Epithelial cell of esophagus (primary cell): ENCODE measurements around the gene EDDM3A.
"Not testable (repeated sequence)": the region's sequence is repeated elsewhere in the genome, so short reads cannot be mapped to it uniquely, and the experiment has no call there.

Source experiments
- DNase-seq: peaks from one replicate; pipeline ENCODE4 v3.0.0; 2010; ENCODE audit warnings: low read depth
- H3K4me3 ChIP-seq: 2 replicates; pipeline ENCODE4 v1.5.1; 2011; ENCODE audit warnings: mild to moderate bottlenecking, low read length, control low read depth
- CTCF ChIP-seq: IDR thresholded peaks from 2 replicates; pipeline ENCODE4 v1.5.1; 2011; ENCODE audit warnings: low read depth, mild to moderate bottlenecking, low read length, control low read depth, inconsistent platforms; ENCODE audit not compliant: insufficient read depth; ENCODE audit errors: missing control alignments

The EDDM3A gene, protein sequence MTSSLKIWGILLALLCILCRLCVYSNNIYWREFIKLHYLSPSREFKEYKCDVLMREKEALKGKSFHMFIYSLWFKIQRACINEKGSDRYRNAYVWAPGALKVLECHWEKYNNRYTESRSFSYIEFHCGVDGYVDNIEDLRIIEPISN

DNA sequence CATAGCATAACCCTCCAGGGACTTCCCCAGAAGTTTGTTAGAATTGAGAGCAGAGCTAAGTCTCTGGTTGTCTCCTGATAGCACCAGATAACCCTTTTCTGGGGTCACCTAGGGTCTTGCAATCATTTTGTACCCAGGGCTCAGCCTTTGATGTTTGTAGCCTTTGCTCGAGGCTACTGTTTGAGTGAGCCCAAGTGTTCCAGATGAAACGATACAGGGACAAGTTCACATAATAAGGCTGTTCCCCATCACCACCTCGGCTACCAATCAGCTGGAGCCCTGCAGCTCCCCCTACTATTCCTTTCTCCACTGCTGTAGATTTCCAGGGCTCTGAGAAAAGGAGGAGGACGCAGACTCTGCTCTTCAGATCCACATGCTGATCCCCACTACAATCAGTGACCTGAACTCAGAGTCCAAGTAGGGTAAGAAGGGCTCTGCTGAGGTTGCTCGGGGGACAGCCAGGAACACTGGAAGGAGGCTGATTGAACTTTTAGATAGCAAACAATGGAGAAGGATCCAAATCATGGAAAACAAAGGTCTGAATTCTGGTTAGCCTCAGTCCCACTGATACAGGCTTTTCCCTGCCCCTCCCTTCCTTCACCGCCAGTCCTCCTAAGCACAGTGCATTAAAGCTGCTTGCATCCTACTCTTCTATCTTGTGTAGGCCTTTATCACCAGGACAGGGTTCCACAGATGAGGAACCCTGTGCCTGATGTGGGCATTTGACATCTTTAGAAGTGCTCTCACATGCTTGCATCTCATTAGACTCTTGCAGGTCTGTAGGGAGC, at the start of gene EDDM3A:
TSS of gene EDDM3A (plus strand) at position 317 of the 788 bp plus-strand sequence. CDS start 1,694 bp downstream, outside the sequence.
- TF ChIP-seq CTCF = no peak
- DNase-seq = no peak
- no peak within 1 kb of the TSS for H3K4me3 ChIP-seq

DNA sequence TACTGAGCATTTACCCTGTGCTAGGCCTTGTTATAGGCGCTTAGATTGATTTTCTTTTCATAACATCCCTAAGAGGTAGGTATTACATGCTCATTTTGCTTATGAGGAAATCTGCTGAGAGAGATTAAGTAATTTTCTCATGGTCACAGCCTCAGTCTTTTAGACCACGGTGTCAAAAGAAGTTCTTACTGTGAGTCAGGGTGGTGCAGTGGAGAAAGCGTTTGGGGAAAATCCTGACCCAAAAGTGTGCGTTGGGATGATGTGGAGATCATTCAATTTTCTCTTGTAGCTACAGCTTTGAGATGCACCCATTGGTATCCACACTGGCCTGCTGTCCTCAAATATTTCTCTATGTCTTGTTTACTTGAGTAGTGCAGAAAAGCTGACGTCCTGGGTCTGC, 48.9 kb upstream of the EDDM3A start:
- TF ChIP-seq CTCF = no peak
- DNase-seq = no peak
- no peak overlapping the region for H3K4me3 ChIP-seq

- peak; percentile 90 for TF ChIP-seq CTCF
- no peak overlapping the region for H3K4me3 ChIP-seq
- DNase-seq = peak; percentile 86
Observed at GRCh38 chr14:20697273-20698017, 48.2 kb upstream of the EDDM3A start.

DNA sequence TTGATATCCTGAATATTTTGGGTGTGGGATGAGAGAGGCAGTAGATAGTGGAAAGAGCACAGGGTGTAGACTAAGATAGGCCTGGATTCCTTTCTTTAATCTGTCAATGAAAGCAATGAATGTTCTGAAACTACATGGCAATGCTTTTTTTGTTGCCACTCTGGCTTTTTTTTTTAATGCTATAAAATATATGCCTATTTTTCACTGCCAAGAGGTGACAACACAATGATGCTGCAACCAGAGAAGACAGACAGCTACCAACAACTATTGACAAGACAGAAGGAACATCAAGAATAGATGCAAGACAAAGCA, 47.7 kb upstream of the EDDM3A start:
- no peak overlapping the region for H3K4me3 ChIP-seq
- no peak for DNase-seq
- no peak for TF ChIP-seq CTCF

DNA sequence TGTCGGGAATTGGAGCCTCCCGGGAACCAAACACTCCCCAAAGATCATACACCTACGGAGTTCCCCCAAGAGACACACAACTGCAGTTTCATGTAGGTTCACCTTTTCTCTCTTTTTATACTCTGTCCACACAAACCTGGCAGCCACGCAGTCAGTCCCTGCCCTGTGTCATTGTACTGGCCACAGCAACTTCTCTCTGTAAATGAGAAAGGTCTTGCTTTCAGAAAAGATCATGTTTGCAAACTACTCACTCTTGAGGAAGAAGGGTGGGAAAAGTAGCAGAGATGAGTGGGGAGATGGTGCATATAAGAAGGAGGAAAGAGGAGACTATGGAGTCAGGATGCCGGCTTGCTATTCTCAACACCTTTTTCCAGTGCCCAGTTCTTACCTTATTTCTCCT, 46.8 kb upstream of the EDDM3A start:
- TF ChIP-seq CTCF = no peak
- DNase-seq = no peak
- H3K4me3 ChIP-seq = no peak overlapping the region

DNA sequence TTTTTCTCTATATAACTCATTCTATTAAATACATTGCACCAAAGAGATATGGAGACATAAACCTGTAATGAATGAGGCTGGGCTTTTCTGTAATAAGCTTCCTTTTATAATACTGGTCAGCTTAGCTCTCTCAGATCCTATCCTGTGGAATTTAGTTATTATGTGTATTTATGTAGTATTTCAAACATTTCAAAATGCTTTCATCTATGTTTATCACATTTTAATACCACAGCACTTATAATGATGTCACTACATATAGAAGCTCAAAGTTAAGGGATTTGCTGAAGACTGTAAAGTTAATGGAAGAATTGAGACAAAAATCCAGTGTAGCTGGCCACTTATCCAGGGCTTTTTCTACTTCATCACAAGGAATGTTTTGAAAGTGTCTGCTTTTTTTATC, 45.8 kb upstream of the EDDM3A start:
- H3K4me3 ChIP-seq = no peak overlapping the region
- no peak for TF ChIP-seq CTCF
- no peak for DNase-seq

DNA sequence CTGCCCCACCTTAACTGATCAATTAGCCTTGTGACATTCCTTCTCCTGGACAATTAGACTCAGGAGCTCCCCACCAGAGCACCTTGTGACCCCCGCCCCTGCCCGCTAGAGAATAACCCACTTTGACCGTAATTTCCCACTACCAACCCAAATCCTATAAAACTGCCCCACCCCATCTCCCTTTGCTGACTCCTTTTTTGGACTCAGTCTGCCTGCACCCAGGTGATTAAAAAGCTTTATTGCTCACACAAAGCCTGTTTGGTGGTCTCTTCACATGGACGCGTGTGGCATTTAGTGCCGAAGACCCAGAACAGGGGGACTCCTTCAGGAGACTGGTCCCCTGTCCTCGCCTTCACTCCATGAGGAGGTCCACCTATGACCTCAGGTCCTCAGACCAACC, 44.7 kb upstream of the EDDM3A start:
- not testable (repeated sequence) for H3K4me3 ChIP-seq, DNase-seq
